MM.1S (cell line): Measurements from ENCODE around the gene TRIM28.

Source experiments
- CTCF ChIP-seq: fragments of 300-600 bp; sonication (generic); IDR thresholded peaks from 2 replicates; pipeline ENCODE4 v1.5.1; 2016; ENCODE audit warnings: antibody characterized with exemption, low read length, mixed read lengths
- EZH2 ChIP-seq: fragments of 300-600 bp; sonication (generic); optimal IDR thresholded peaks from 2 replicates; pipeline ENCODE3; 2017; ENCODE audit warnings: low read depth, mild to moderate bottlenecking, antibody characterized with exemption, low read length, mixed read lengths

GRCh38 chr19:58572026-58572817, 28.4 kb downstream of the TRIM28 start:
- TF ChIP-seq CTCF (no peak), EZH2 (no peak)
